ENCODE measurements around the gene KCNQ1. TPM values are rescaled to one million over a fixed set of nuclear protein-coding genes. Genes with fewer than 3 reads are reported as not detected.

Gene KCNQ1
- total and polyA plus RNA-seq, 9 of the 15 experiments (the other 6 are each of a cell fraction or from before 2014, with no cell fraction given): 0.44 TPM; not detected in 8

DNA sequence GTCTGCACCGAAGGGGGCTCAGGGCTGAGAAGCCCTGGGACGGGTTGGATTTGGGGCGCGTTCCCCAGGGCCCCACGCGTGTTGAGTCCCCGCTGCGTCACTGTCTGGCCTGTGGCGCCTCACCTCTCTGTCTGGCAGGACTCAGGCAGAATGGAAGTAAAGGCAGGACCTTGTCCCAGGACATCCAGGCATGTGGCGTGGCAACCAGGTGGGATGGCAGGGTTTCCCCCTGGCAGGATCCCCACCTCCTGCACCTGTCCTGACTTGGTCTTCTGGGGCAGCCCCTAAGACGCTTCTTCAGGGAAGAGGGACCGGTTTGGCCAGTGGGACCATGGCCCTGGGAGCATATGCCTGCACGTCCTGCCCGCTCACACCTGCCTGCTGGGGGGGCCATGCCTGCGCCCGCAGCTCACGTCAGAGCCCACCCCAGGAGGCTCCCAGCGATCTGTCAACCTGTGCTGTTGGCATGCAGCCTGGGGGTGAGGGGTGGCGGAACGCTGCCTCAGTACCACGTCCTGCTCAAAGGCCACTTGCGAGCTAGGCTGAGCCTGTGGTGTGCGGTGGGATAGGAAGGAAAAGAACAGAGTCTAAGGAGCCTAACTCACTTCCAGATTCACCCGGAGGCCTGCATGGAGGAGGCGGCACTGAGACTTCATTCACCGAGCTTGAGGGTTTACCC lies 72.7 kb downstream of the KCNQ1 start:
- no peak for ATAC-seq
- TF ChIP-seq ZFP36 (IDR thresholded peaks at IDR 0.05; ENCODE audit: low read depth, low read length, partially characterized antibody) (peak; percentile 91), CBX2 (IDR thresholded peaks at IDR 0.05; ENCODE audit: insufficient read depth, low read length, poor library complexity, severe bottlenecking) (no peak)
- POLR2A ChIA-PET: interaction anchor here (0.6 to 0.7 kb wide), 2 partner anchors 9 to 14 kb away, joined by 3 read pairs; no protein-coding TSS in a partner anchor
- H3K9me3 ChIP-seq (replicated peaks; ENCODE audit: control insufficient read depth, insufficient read depth, low read depth, low read length): no peaks in the 10 kb centered on the region
- H3K9ac ChIP-seq (ENCODE audit: insufficient read depth in 1 of 2, low read depth in 2 of 2, low read length in 2 of 2): no peak overlapping the region
- H3K4me2 ChIP-seq (ENCODE audit: insufficient read depth, low read length): no peak overlapping the region
- H3K4me3 ChIP-seq: no peak overlapping the region
- no peak overlapping the region for H3K27ac ChIP-seq (ENCODE audit: extremely low read depth, low read depth, low read length)
- WGBS (ENCODE audit: insufficient coverage, low coverage, missing lambda C conversion rate): under 1% methylated on average over 25 of the region's 26 CpGs
- CTCF ChIA-PET (ENCODE audit: low intra/inter-chr PET ratio): no interaction called here
- no peak for FAIRE-seq
- peaks cover 0 to 34% of the 10 kb centered on the region in 2 experiments; a peak in 2 of 5 replicates for H3K4me1 ChIP-seq (replicated peaks in 1 of 2; ENCODE audit: control insufficient read depth in 2 of 2, insufficient read depth in 2 of 2, low read length in 2 of 2)
- no peaks in the 10 kb centered on the region for H3K79me2 ChIP-seq (ENCODE audit: control insufficient read depth, insufficient read depth, low read length)
- in situ Hi-C loops (cut with MboI): loop anchor here (10.0 kb wide), 1 partner anchor 313 kb away; no protein-coding TSS in a partner anchor
- H2AFZ ChIP-seq (ENCODE audit: low read depth, low read length): no peak overlapping the region
- H3K27me3 ChIP-seq (ENCODE audit: control insufficient read depth in 2 of 2, insufficient read depth in 2 of 2, low read length in 2 of 2): peaks cover 32 to 94% of the 10 kb centered on the region in 2 experiments
- DNase-seq (ENCODE audit: extremely low read depth in 1 of 4, low spot score in 3 of 4): no peak
- H3K36me3 ChIP-seq (ENCODE audit: control insufficient read depth, insufficient read depth, low read length): no peaks in the 10 kb centered on the region
- no TSS peak for BruUV-seq (replicated peaks)
- intact Hi-C loops (cut with micrococcal nuclease): no loop called here
- H3K9me1 ChIP-seq (ENCODE audit: control insufficient read depth, insufficient read depth, low read length): no peaks in the 10 kb centered on the region
- H4K20me1 ChIP-seq (replicated peaks; ENCODE audit: control insufficient read depth, insufficient read depth, low read length): 0 out of 2 replicates have a peak, but pooled peaks cover 12% of the 10 kb centered on the region
